ENCODE data around the gene BTBD1.

DNA sequence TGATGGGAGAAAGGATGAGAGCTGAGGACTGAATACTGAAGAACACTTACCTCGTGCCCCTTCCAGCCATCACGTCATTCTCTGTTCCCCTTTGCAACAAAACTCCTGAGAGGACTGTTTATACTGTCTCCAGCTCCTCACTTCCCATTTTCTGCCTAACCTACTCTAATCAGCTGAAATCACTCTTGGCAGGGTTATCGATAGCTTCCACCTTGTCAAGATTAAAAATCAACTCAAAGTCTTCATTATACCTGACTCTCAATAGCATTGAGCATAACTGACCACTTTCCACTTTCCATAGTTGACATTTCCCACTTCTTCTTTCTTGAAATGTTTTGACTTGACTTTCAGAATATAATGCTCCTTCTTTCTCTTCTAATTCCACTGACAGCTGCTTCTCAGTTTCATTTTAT lies 4.3 kb downstream of the BTBD1 start:
- TF ChIP-seq, protein P1, sequence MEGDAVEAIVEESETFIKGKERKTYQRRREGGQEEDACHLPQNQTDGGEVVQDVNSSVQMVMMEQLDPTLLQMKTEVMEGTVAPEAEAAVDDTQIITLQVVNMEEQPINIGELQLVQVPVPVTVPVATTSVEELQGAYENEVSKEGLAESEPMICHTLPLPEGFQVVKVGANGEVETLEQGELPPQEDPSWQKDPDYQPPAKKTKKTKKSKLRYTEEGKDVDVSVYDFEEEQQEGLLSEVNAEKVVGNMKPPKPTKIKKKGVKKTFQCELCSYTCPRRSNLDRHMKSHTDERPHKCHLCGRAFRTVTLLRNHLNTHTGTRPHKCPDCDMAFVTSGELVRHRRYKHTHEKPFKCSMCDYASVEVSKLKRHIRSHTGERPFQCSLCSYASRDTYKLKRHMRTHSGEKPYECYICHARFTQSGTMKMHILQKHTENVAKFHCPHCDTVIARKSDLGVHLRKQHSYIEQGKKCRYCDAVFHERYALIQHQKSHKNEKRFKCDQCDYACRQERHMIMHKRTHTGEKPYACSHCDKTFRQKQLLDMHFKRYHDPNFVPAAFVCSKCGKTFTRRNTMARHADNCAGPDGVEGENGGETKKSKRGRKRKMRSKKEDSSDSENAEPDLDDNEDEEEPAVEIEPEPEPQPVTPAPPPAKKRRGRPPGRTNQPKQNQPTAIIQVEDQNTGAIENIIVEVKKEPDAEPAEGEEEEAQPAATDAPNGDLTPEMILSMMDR (IDR thresholded peaks at IDR 0.05; ENCODE audit: poor library complexity) = no peak
- TF ChIP-seq EZH2 (IDR thresholded peaks at IDR 0.05; ENCODE audit: borderline replicate concordance) = no peak

Data from hepatocyte (in vitro differentiated cells).